HepG2 (cell line): ENCODE measurements around the gene NFKB2. TPM values are rescaled to one million over a fixed set of nuclear protein-coding genes. Genes with fewer than 3 reads are reported as not detected.

ENCODE experiments used
- ATAC-seq: fragments of 200-7000 bp; cut with Tn5 transposase; 3 replicates; pipeline ENCODE4 v1.9.1; 2020; ENCODE audit warnings: mild to moderate bottlenecking, moderate library complexity
- BruUV-seq: library from RNA; stranded (reverse); fragments of 400-500 nt; replicated peaks from 2 replicates; lab custom pipeline; 2021; lab: Mats Ljungman, UMichigan
- CTCF ChIA-PET: fragments of 300-600 bp; formaldehyde crosslinking; extraction: SDS; loops from one replicate; lab custom pipeline; 2021; ENCODE audit warnings: low total read pairs, inconsistent platforms, low intra/inter-chr PET ratio; lab: Yijun Ruan, JAX
- POLR2A ChIA-PET: fragments of 350-600 bp; sonication (Branson Sonifier 250); formaldehyde crosslinking; loops from one replicate; lab custom pipeline; 2020; ENCODE audit warnings: antibody characterized with exemption, inconsistent platforms; lab: Yijun Ruan, JAX
- DNase-seq: peaks from one replicate; pipeline ENCODE4 v3.0.0-alpha.2; 2015; ENCODE audit warnings: low spot score
- FAIRE-seq: peaks from 3 replicates; lab custom pipeline; 2011; peaks lifted over from hg19 to GRCh38; lab: Jason Lieb, UNC
- H2AFZ ChIP-seq: one replicate; pipeline ENCODE4 v1.6.1; 2011; ENCODE audit warnings: low read length, inconsistent platforms
- H3K27ac ChIP-seq: fragments of 300-600 bp; 3 replicates; pipeline ENCODE4 v1.8.0; 2011; ENCODE audit warnings: mixed run types, mild to moderate bottlenecking, mixed read lengths, low read length, inconsistent platforms; ENCODE audit not compliant: insufficient read depth; ENCODE audit errors: extremely low read length
- H3K27me3 ChIP-seq, 2 experiments: fragments of 200-600 bp in 1 of 2; 2 replicates in 1 of 2; 3 replicates in 1 of 2; pipeline versions ENCODE4 v1.6.0 to v1.8.0; 2011; ENCODE audit warnings: low read length in 2 of 2, mild to moderate bottlenecking in 2 of 2, moderate library complexity in 2 of 2, inconsistent platforms in 1 of 2; ENCODE audit not compliant: insufficient read depth in 2 of 2, control insufficient read depth in 1 of 2
- H3K36me3 ChIP-seq, 2 experiments: fragments of 200-600 bp in 1 of 2; replicated peaks in 1 of 2; 2 replicates in 1 of 2; 3 replicates in 1 of 2; pipeline versions ENCODE4 v1.5.1 to v1.8.0; 2011; ENCODE audit warnings: low read length in 2 of 2, inconsistent platforms in 1 of 2; ENCODE audit not compliant: insufficient read depth in 2 of 2, control insufficient read depth in 1 of 2
- H3K4me1 ChIP-seq: 2 replicates; pipeline ENCODE4 v1.5.1; 2012; ENCODE audit warnings: low read length, inconsistent platforms; ENCODE audit not compliant: insufficient read depth
- H3K4me2 ChIP-seq: 2 replicates; pipeline ENCODE4 v1.6.0; 2011; ENCODE audit warnings: low read depth, low read length, inconsistent platforms
- H3K4me3 ChIP-seq, 3 experiments: fragments of 200-600 bp in 1 of 3; sonication (generic), shearing (Covaris generic) in 1 of 3; replicated peaks in 1 of 3; 2 replicates each; pipeline ENCODE4 v1.5.1; 2011 to 2016; ENCODE audit warnings: low read length in 3 of 3, inconsistent platforms in 2 of 3, low read depth in 2 of 3, mild to moderate bottlenecking in 2 of 3, control low read depth in 1 of 3, mixed read lengths in 1 of 3; ENCODE audit not compliant: insufficient read depth in 1 of 3
- H3K79me2 ChIP-seq: one replicate; pipeline ENCODE4 v1.6.1; 2011; ENCODE audit warnings: low read length, inconsistent platforms; ENCODE audit not compliant: insufficient read depth
- H3K9ac ChIP-seq: 2 replicates; pipeline ENCODE4 v1.6.0; 2011; ENCODE audit warnings: mild to moderate bottlenecking, low read depth, low read length, inconsistent platforms; ENCODE audit not compliant: insufficient read depth
- H3K9me3 ChIP-seq: 2 replicates; pipeline ENCODE4 v1.5.1; 2012; ENCODE audit warnings: mild to moderate bottlenecking, low read length
- H4K20me1 ChIP-seq: 2 replicates; pipeline ENCODE4 v1.6.0; 2011; ENCODE audit warnings: inconsistent platforms, mild to moderate bottlenecking, low read length, moderate library complexity; ENCODE audit not compliant: insufficient read depth
- TAF1 ChIP-seq: sonication (generic); formaldehyde crosslinking; IDR thresholded peaks from 2 replicates; pipeline ENCODE4 v1.4.0; 2020; ENCODE audit warnings: missing genetic modification reagents
- ZBTB44 ChIP-seq: sonication (generic); formaldehyde crosslinking; IDR thresholded peaks from 2 replicates; pipeline ENCODE4 v1.4.0; 2020; ENCODE audit warnings: missing genetic modification reagents
- ZNF451 ChIP-seq: sonication (generic); formaldehyde crosslinking; IDR thresholded peaks from 2 replicates; pipeline ENCODE4 v1.5.0; 2020; ENCODE audit warnings: mild to moderate bottlenecking, missing genetic modification reagents
- WGBS: methylation state at CpG from one replicate; pipeline ENCODE4 v1.1.6; 2017; ENCODE audit warnings: low lambda C conversion rate; 5-methylcytosine and 5-hydroxymethylcytosine counted together
- in situ Hi-C: cut with HindIII; loops from 2 replicates; pipeline ENCODE4 v1.10.0; 2017; ENCODE audit warnings: low pct_unique_long_range_greater_than_20kb; ENCODE audit not compliant: extremely low pct_ligation_motif_present
- intact Hi-C: fragments of 100-400 bp; cut with micrococcal nuclease; formaldehyde crosslinking; loops from one replicate; pipeline ENCODE4 v1.10.0; 2022; ENCODE audit not compliant: unreplicated experiment
- polyA plus RNA-seq, 8 experiments: library from polyadenylated mRNA; depleted of rRNA in 3 of 8; stranded (reverse) in 7 of 8; unstranded in 1 of 8; fragments of >200 nt; fragmentation: Illumina TruSeq in 4 of 8; extraction: Trizol in 4 of 8; gene quantifications; 2 replicates each; pipeline versions ENCODE4 v1.2.1 to v1.2.3, GENCODE V29; 2011 to 2016; ENCODE audit warnings: low read depth in 4 of 8, missing spikeins in 1 of 8, mixed read lengths in 1 of 8; ENCODE audit not compliant: insufficient read depth in 1 of 8
- total RNA-seq, 5 experiments: library from RNA; depleted of rRNA; stranded (reverse); fragments of >200 nt; fragmentation: Illumina TruSeq; extraction: Trizol; gene quantifications; 2 replicates each; pipeline ENCODE4 v1.2.3, GENCODE V29; 2016; ENCODE audit warnings: low read depth in 1 of 5

The NFKB2 gene
- total and polyA plus RNA-seq, 2 of the 13 experiments (the other 11 are each of a cell fraction or from before 2014, with no cell fraction given), result 7.7 to 12.5 TPM

- peaks cover 31% of the 10 kb centered on the region for H3K4me1 ChIP-seq
- no peaks in the 10 kb centered on the region for H4K20me1 ChIP-seq
- in situ Hi-C loops (loop anchor here (10.0 kb wide), 1 partner anchor 74 kb away; no protein-coding TSS in a partner anchor), intact Hi-C loops (no loop called here)
- WGBS, result 97% methylated on average over 12 of the region's 22 CpGs
- peaks cover 0 to 4% of the 10 kb centered on the region in 2 experiments; a peak in 1 of 5 replicates for H3K36me3 ChIP-seq
- POLR2A ChIA-PET, result no interaction called here
- no peak overlapping the region for H2AFZ ChIP-seq
- H3K9ac ChIP-seq, result no peak overlapping the region
- no peaks in the 10 kb centered on the region for H3K9me3 ChIP-seq
- H3K4me3 ChIP-seq, result no peak overlapping the region
- H3K27ac ChIP-seq, result no peak overlapping the region
- peaks cover 3% of the 10 kb centered on the region for H3K79me2 ChIP-seq
- FAIRE-seq, result no peak
- H3K4me2 ChIP-seq, result no peak overlapping the region
- no TSS peak for BruUV-seq
- ATAC-seq, result no peak
- CTCF ChIA-PET, result no interaction called here
- peaks cover 0 to 3% of the 10 kb centered on the region in 2 experiments; a peak in 3 of 5 replicates for H3K27me3 ChIP-seq
- TF ChIP-seq ZBTB44 (CRISPR knock-in tag), result no peak
- TF ChIP-seq TAF1, result no peak
- DNase-seq, result no peak
These were observed 5.3 kb downstream of the NFKB2 start for GRCh38 chr10:102400598-102401341.

GRCh38 chr10:102401342-102401654, 5.8 kb downstream of the NFKB2 start:
- Histone ChIP-seq H3K9me3 (no peaks in the 10 kb centered on the region), H3K79me2 (peaks cover 1% of the 10 kb centered on the region), H2AFZ (no peak overlapping the region), H3K27me3 (peaks cover 3 to 4% of the 10 kb centered on the region in 2 experiments; a peak in 3 of 5 replicates), H3K4me1 (peaks cover 26% of the 10 kb centered on the region), H3K4me2 (no peak overlapping the region), H3K4me3 (no peak overlapping the region), H4K20me1 (no peaks in the 10 kb centered on the region), H3K27ac (no peak overlapping the region), H3K36me3 (peaks cover 0 to 4% of the 10 kb centered on the region in 2 experiments; a peak in 1 of 5 replicates), H3K9ac (no peak overlapping the region)
- ChIA-PET POLR2A (no interaction called here), CTCF (no interaction called here)
- FAIRE-seq (no peak), ATAC-seq (no peak)
- WGBS, result 94% methylated on average over 6 of the region's 8 CpGs
- intact Hi-C loops, result no loop called here
- in situ Hi-C loops, result loop anchor here (10.0 kb wide), 1 partner anchor 74 kb away; no protein-coding TSS in a partner anchor
- no peak for TF ChIP-seq ZNF451 (CRISPR knock-in tag)
- TF ChIP-seq, all 625 proteins: peak for 0
- DNase-seq, result no peak
- no TSS peak for BruUV-seq
